ENCODE measurements around the gene GSTA1.
"Not testable (repeated sequence)": the region's sequence is repeated elsewhere in the genome, so short reads cannot be mapped to it uniquely, and the experiment has no call there.

The GSTA1 gene

DNA sequence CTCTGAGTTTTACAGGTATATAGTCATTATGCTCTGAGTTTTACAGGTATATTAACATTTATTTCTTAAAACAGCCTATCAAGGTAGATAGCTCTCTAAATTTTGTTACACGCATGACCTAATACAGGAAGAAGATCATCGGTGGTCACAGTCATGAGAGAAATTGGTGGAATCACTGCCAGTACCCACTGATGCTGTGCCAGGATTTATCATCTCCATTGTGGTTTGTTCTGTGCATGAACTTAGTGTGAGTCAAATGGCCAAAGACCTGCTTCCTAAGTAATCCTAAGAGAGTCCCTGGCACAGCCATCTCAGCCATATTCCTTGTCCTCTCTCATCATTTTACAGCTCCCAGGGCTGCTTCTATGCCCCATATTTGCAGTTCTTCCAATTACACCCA is 50.5 kb downstream of the GSTA1 start:
- DNase-seq: not testable (repeated sequence)

DNA sequence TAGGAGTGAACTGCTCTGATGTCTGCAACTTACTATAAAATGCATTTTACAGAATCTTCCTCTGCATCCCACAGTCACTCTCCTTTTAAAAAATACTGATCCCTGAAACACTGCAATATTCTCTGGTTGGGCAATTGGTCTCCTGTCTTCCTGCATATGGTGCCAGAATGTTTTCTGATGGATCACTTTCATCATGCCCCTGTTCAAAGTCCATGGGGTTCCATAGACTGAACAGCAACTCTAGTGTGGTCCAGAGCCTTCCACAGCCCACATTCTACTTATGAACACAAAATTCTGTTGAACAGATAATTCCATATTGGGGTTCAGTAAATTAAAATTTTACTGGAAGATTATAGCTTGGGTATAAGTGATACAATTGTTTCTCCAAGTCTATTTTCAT is 51.3 kb downstream of the GSTA1 start:
- DNase-seq: no peak

DNA sequence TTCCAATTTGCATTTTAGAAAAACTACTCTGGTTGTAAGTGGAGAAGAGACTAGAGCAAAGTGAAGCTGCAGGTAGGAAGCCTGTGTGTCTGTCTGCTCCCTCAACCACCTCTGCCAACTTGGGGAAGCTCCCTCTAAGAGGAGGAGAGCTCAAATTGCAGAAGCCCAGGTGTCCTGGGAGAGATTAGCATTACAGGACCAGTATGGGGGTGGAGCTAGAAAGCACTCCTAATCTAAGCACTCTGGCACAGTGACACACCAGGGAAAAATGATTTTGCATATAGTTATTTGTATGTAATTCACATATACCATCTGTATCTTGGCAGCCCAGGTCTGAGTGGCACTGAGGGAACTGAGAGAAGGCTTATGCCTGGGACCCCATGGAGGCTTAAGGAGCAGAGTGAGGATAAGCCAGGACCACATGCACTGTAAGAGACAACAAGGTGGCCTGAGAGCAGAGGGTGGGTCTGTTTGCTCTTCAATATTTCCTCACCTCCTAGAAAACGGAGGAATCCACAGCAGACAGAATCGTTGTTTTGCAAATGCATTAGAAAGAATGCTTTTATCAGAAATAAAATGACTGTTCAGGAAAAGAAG is 54.0 kb downstream of the GSTA1 start:
- DNase-seq: no peak

DNA sequence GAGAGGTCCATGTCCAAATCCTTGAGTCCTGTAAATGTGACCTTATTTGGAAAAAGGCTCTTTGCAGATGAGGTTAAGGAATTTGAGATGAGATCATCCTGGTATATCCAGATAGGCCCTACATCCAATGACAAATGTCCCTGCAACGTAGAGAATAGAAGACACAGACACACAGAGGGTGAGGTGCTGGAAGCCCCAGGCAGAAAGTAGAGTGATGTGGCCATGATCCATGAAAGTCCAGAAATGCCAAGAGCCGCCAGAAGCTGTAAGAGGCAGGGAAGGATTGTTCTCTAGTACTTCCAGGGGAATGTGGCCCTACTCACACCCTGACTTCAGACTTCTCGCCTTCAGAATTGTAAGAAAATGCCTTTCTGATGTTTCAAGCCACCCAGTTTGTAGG is 56.3 kb downstream of the GSTA1 start:
- DNase-seq: not testable (repeated sequence)

DNA sequence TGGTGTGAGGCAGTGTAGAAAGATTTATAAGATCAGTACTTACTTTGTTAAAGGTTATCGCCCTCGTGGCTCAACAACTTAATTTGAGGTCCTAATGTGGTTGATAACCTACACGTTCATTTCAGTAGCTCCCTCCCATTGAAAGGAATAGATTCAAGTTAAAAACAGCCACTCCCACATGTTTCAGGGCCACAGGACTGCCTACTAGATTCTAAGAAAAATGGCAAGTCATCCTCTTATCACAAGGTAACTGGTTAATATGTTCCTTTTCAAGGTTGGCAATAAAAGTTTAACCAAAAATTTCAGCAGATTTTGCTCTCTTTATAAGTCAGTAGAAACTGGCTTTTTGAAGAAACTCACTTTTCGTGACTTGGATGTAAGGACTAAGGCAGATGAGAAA is 57.4 kb downstream of the GSTA1 start:
- DNase-seq: no peak

DNA sequence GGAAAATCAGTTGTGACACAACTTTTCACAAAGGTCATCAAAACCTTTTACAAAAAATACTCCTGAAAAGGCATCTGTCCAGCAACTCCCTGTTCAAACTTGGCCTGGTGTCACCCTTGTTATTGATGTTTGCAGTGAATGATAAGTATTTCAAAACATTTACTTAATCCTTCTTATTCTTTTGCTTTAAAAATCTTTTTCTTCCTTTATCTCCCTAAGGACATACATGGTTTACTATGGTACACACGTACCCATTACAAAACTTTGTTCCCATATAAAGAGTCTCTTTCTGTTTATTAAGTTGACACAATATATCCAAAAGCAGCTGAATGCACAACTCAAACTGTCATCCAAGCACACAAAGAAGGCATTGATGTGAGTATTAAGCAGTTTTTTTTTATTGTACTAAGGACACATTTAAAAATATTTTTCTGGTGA is 57.8 kb downstream of the GSTA1 start:
- no peak for DNase-seq

DNA sequence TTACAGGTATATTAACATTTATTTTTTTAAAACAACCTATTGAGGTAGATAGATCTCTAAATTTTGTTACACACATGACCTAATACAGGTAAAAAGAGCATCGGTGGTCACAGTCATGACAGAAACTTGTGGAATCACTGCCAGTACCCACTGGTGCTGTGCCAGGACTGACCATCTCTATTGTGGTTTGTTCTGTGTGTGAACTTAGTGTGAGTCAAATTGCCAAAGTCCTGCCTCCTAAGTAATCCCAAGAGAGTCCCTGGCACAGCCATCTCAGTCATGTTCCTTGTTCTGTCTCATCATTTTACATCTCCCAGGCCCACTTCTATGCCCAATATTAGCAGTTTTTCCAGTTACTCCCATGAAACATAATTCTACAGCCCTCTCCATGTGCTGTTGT is 61.7 kb downstream of the GSTA1 start:
- no peak for DNase-seq
